GM12892 (cell line): ENCODE data around the gene ADAMTS13.
A peak's percentile ranks its signal among the peaks of the same experiment; 100 is the strongest.

Experiments
- DNase-seq: peaks from one replicate; pipeline ENCODE4 v3.0.0; 2011; ENCODE audit not compliant: insufficient read length
- FAIRE-seq: peaks from 2 replicates; lab custom pipeline; 2011; peaks lifted over from hg19 to GRCh38; lab: Jason Lieb, UNC
- POLR2A ChIP-seq: IDR thresholded peaks from 2 replicates; pipeline ENCODE4 v1.6.1; 2011; ENCODE audit warnings: low read depth, low read length, control low read depth
- POLR2AphosphoS5 ChIP-seq: IDR thresholded peaks from 2 replicates; pipeline ENCODE4 v1.6.1; 2011; ENCODE audit warnings: low read depth, low read length, control low read depth
- TAF1 ChIP-seq: IDR thresholded peaks from 2 replicates; pipeline ENCODE4 v1.6.1; 2011; ENCODE audit warnings: low read depth, mild to moderate bottlenecking, control low read depth, low read length, borderline replicate concordance

ADAMTS13 gene

GRCh38 chr9:133430244-133430643 is 8.1 kb downstream of the ADAMTS13 start:
- TF ChIP-seq POLR2A (no peak), POLR2AphosphoS5 (no peak), TAF1 (no peak)
- DNase-seq (no peak), FAIRE-seq (no peak)

GRCh38 chr9:133433351-133433843 is 11.2 kb downstream of the ADAMTS13 start:
- peak; percentile 6 for DNase-seq
- TF ChIP-seq POLR2AphosphoS5 (no peak), TAF1 (no peak), POLR2A (no peak)
- no peak for FAIRE-seq

DNA sequence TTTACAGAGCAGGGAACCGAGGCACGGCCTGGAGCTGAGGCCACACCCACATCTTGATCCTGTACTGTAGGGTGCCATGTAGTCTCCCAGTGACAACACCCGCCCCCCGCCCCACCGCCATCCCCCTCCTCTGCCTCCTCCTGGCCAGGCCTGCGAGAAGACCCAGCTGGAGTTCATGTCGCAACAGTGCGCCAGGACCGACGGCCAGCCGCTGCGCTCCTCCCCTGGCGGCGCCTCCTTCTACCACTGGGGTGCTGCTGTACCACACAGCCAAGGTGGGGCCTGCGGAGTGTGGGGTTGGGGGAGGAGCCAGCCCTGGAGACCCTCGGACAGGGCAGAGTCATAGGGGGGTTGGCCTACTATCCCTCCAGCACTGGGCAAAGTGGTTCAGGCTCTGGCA is 14.5 kb downstream of the ADAMTS13 start:
- FAIRE-seq (no peak), DNase-seq (no peak)
- TF ChIP-seq TAF1: no peak
- no peak for TF ChIP-seq POLR2A
- TF ChIP-seq POLR2AphosphoS5: no peak

- no peak for FAIRE-seq
- TF ChIP-seq POLR2AphosphoS5 (no peak), POLR2A (no peak), TAF1 (no peak)
- DNase-seq: no peak
Observed at GRCh38 chr9:133437753-133438531, 15.8 kb downstream of the ADAMTS13 start.

DNA sequence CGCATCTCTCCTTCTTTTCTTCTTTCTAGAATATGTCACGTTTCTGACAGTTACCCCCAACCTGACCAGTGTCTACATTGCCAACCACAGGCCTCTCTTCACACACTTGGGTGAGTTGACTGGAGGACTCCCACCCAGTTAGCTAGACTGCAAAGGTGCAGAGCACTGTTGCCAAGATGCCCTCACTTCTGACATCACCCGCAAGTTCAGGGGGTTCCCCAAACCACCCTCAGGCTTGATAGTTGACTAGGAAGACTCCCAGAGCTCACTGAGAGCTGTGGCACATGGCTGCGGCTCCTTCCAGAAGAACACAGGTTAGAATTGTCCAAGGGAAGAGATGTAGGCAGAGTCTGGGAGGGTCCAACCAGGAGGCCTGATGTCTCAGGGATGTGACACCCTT is 17.2 kb downstream of the ADAMTS13 start:
- no peak for FAIRE-seq
- no peak for DNase-seq
- TF ChIP-seq POLR2AphosphoS5 (no peak), POLR2A (no peak), TAF1 (no peak)

- FAIRE-seq (peak; percentile 89), DNase-seq (peak; percentile 79)
- TF ChIP-seq TAF1: no peak
- TF ChIP-seq POLR2A: no peak
Observed at GRCh38 chr9:133440874-133441273, 18.7 kb downstream of the ADAMTS13 start.

GRCh38 chr9:133441571-133441970 is 19.4 kb downstream of the ADAMTS13 start:
- no peak for DNase-seq
- FAIRE-seq: peak; percentile 24
- no peak for TF ChIP-seq POLR2A
- TF ChIP-seq TAF1: no peak
- TF ChIP-seq POLR2AphosphoS5: no peak

- TF ChIP-seq POLR2AphosphoS5: no peak
- TF ChIP-seq TAF1: no peak
- no peak for TF ChIP-seq POLR2A
- no peak for FAIRE-seq
- no peak for DNase-seq
Observed at GRCh38 chr9:133443248-133443647, 21.1 kb downstream of the ADAMTS13 start.

- DNase-seq: no peak
- no peak for FAIRE-seq
- TF ChIP-seq POLR2A (no peak), POLR2AphosphoS5 (no peak), TAF1 (no peak)
Observed at GRCh38 chr9:133443982-133444381, 21.8 kb downstream of the ADAMTS13 start.

- no peak for TF ChIP-seq TAF1
- TF ChIP-seq POLR2AphosphoS5: no peak
- TF ChIP-seq POLR2A: no peak
- DNase-seq (no peak), FAIRE-seq (no peak)
Observed at GRCh38 chr9:133445293-133445969, 23.3 kb downstream of the ADAMTS13 start.

- TF ChIP-seq POLR2AphosphoS5 (no peak), TAF1 (no peak), POLR2A (no peak)
- FAIRE-seq (no peak), DNase-seq (no peak)
Observed at GRCh38 chr9:133448487-133448972, 26.4 kb downstream of the ADAMTS13 start.
